Activated CD4-positive, alpha-beta T cell treated with anti-CD3 and anti-CD28 coated beads, Interleukin-2, amount 50 U/mL, for 48 hours (primary cell): ENCODE measurements around the gene FOSL2.

Experiments used
- DNase-seq, 2 experiments: peaks; one replicate each; pipeline ENCODE4 v3.0.0-alpha.2; 2020

Gene FOSL2

GRCh38 chr2:28392297-28393113, at the start of gene FOSL2:
Gene FOSL2 (plus strand): TSS chr2:28392858. CDS start chr2:28393721, 863 bp downstream.
- DNase-seq = peak; percentile 91 to 94

GRCh38 chr2:28343184-28343942, 49.3 kb upstream of the FOSL2 start:
- DNase-seq = no peak

GRCh38 chr2:28343971-28344715, 48.5 kb upstream of the FOSL2 start:
- no peak for DNase-seq

- no peak for DNase-seq
Observed at GRCh38 chr2:28344756-28345373, 47.8 kb upstream of the FOSL2 start.

GRCh38 chr2:28345619-28346018, 47.0 kb upstream of the FOSL2 start:
- DNase-seq = no peak

- DNase-seq = no peak
Observed at GRCh38 chr2:28346587-28346986, 46.1 kb upstream of the FOSL2 start.

- no peak for DNase-seq
Observed at GRCh38 chr2:28347193-28347592, 45.5 kb upstream of the FOSL2 start.

GRCh38 chr2:28347596-28347995, 45.1 kb upstream of the FOSL2 start:
- DNase-seq = no peak

GRCh38 chr2:28348149-28348567, 44.5 kb upstream of the FOSL2 start:
- peak; percentile 54 to 67 for DNase-seq

GRCh38 chr2:28348921-28349320, 43.7 kb upstream of the FOSL2 start:
- DNase-seq = no peak

GRCh38 chr2:28349546-28350165, 43.0 kb upstream of the FOSL2 start:
- DNase-seq = no peak

GRCh38 chr2:28350196-28350595, 42.5 kb upstream of the FOSL2 start:
- DNase-seq = no peak

- no peak for DNase-seq
Observed at GRCh38 chr2:28350791-28351285, 41.8 kb upstream of the FOSL2 start.

GRCh38 chr2:28351621-28352020, 41.0 kb upstream of the FOSL2 start:
- no peak for DNase-seq

GRCh38 chr2:28352104-28352503, 40.6 kb upstream of the FOSL2 start:
- DNase-seq = no peak

GRCh38 chr2:28352610-28353195, 40.0 kb upstream of the FOSL2 start:
- DNase-seq = no peak

GRCh38 chr2:28354920-28355520, 37.6 kb upstream of the FOSL2 start:
- DNase-seq = no peak

- DNase-seq = no peak
Observed at GRCh38 chr2:28355521-28356094, 37.0 kb upstream of the FOSL2 start.

- peak in 1 of 2 experiments; percentile 36 for DNase-seq
Observed at GRCh38 chr2:28356095-28356911, 36.4 kb upstream of the FOSL2 start.

GRCh38 chr2:28357055-28357454, 35.6 kb upstream of the FOSL2 start:
- DNase-seq = no peak
